Heart left ventricle (tissue), 13 donors: ENCODE measurements around the gene OAT.
A peak's percentile ranks its signal among the peaks of the same experiment; 100 is the strongest.

ENCODE experiments used
- POLR2A ChIP-seq, 2 donors: fragments of 450-650 bp; IDR thresholded peaks; one replicate each; pipeline ENCODE4 v1.6.1; 2017; ENCODE audit warnings: antibody characterized with exemption in 2 of 2, mild to moderate bottlenecking in 2 of 2, moderate library complexity in 2 of 2
- TF ChIP-seq, protein P1 (sequence below), 12 donors: fragments of 200-600 bp; sonication (generic) in 4 of 12; IDR thresholded peaks; one replicate each; pipeline versions ENCODE4 v1.5.0 to v1.8.0; 2018 to 2022; ENCODE audit warnings: antibody characterized with exemption in 12 of 12, mild to moderate bottlenecking in 5 of 12
- donor health status: ischemic (EF 13 %, LVEDD 7.1; RV severe dilation, severe dysfunction).
- donor health status: DM: no; HTN: yes; CAD: no.
- donor health status: DM: no; HTN: no; CAD: no.
- donor health status: ischemic (EF 25% LVEDD 6.9; RV normal size, moderate dysfunction).
- donor health status: ischemic (EF 25% LVEDD 5.7; RV mildly dilated, moderate dysfunction).
- donor health status: ischemic (EF 35%, LVEDD 5.7; RV mildly dilated, moderate dysfunction).
- donor health status: nonischemic (EF 11% LVEDD 7.7; RV severe dilation, severe dysfunction).
- donor health status: DM: yes; HTN: yes; CAD: no.
- donor health status: PGD.
- donor health status: ischemic (EF 29% LVEDD 5.4; RV normal size, mild dysfunction).
- donor health status: nonischemic (EF 23%, LVEDD 6.1; RV moderate dilation, normal function).

DNA sequence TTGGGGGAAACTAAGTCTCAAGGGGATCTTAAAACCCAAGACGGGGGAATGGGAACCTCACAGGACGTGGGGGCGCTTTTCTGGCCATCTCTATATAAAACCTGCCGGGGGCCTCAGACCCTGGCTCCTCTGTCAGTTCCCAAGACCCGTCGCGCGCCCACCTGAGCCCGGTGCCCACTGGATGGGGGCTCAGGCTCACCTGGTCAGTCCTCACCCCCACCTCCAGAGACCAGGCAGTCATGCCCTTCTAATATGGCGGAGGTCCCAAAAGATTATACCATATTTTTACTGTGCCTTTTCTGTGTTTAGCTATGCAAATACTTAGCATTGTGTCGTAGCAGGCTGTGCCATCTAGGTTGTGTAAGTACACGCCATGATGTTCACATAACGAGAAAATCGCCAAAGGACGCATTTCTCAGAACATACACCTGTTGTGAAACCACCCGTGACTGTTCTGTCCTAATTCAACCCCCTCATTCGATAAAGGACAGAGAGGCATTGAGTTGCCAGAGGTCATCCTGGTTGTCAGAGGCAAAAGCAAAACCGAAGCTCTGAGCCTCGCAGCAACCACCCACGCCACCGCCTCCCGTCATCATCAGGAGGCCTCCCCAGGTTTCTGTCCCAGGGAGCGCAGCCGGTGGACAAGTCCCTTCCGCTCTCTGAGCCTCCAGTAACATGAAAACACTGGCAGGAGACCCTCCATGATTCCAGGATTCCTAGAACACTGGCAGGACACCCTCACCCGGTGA is 28.9 kb downstream of the OAT start:
- TF ChIP-seq, protein P1, sequence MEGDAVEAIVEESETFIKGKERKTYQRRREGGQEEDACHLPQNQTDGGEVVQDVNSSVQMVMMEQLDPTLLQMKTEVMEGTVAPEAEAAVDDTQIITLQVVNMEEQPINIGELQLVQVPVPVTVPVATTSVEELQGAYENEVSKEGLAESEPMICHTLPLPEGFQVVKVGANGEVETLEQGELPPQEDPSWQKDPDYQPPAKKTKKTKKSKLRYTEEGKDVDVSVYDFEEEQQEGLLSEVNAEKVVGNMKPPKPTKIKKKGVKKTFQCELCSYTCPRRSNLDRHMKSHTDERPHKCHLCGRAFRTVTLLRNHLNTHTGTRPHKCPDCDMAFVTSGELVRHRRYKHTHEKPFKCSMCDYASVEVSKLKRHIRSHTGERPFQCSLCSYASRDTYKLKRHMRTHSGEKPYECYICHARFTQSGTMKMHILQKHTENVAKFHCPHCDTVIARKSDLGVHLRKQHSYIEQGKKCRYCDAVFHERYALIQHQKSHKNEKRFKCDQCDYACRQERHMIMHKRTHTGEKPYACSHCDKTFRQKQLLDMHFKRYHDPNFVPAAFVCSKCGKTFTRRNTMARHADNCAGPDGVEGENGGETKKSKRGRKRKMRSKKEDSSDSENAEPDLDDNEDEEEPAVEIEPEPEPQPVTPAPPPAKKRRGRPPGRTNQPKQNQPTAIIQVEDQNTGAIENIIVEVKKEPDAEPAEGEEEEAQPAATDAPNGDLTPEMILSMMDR (IDR thresholded peaks at IDR 0.05), result peak in 1 of 12 donors; percentile 25
- TF ChIP-seq POLR2A (IDR thresholded peaks at IDR 0.05), result no peak
